SK-N-SH (cell line): Measurements from ENCODE around the gene HACD1. TPM values are rescaled to one million over a fixed set of nuclear protein-coding genes. Genes with fewer than 3 reads are reported as not detected.

Source experiments
- CTCF ChIA-PET: fragments of 300-600, 350-600 bp; formaldehyde crosslinking; extraction: SDS; loops from one replicate; lab custom pipeline; 2021; lab: Yijun Ruan, JAX
- POLR2A ChIA-PET: fragments of 350-600 bp; sonication (Branson Sonifier 250); formaldehyde crosslinking; extraction: SDS; loops from one replicate; lab custom pipeline; 2020; ENCODE audit warnings: antibody characterized with exemption, inconsistent platforms; lab: Yijun Ruan, JAX
- DNase-seq: peaks from one replicate; pipeline ENCODE4 v3.0.0; 2012
- H2AFZ ChIP-seq: fragments of 200-600 bp; sonication (generic); 2 replicates; pipeline ENCODE4 v1.8.1; 2016; ENCODE audit warnings: antibody characterized with exemption, mild to moderate bottlenecking, low read depth
- H3F3A ChIP-seq: fragments of 200-600 bp; sonication (generic); replicated peaks from 2 replicates; pipeline ENCODE3; 2016; ENCODE audit warnings: antibody characterized with exemption, mild to moderate bottlenecking; ENCODE audit not compliant: insufficient read depth
- H3K27ac ChIP-seq, 2 experiments: fragments of 200-500 bp in 1 of 2; fragments of 200-600 bp in 1 of 2; sonication (Bioruptor generic) in 1 of 2; sonication (generic), shearing (Covaris generic) in 1 of 2; 2 replicates each; pipeline versions ENCODE4 v1.5.1 to v1.6.1; 2014 to 2016; ENCODE audit warnings: low read depth in 2 of 2, inconsistent platforms in 1 of 2, low read length in 1 of 2, mild to moderate bottlenecking in 1 of 2, mixed read lengths in 1 of 2
- H3K27me3 ChIP-seq: fragments of 200-600 bp; sonication (generic), shearing (Covaris generic); 2 replicates; pipeline ENCODE4 v1.6.1; 2016; ENCODE audit warnings: mixed run types; ENCODE audit not compliant: insufficient read depth
- H3K36me3 ChIP-seq, 2 experiments: fragments of 200-500 bp in 1 of 2; fragments of 200-600 bp in 1 of 2; sonication (Bioruptor generic) in 1 of 2; sonication (generic) in 1 of 2; replicated peaks in 1 of 2; 2 replicates each; pipeline versions ENCODE3 to v1.5.1; 2014 to 2016; ENCODE audit warnings: low read length in 1 of 2, mild to moderate bottlenecking in 1 of 2; ENCODE audit not compliant: insufficient read depth in 2 of 2, control insufficient read depth in 1 of 2
- H3K4me1 ChIP-seq, 2 experiments: fragments of 200-500 bp in 1 of 2; fragments of 200-600 bp in 1 of 2; sonication (Bioruptor generic) in 1 of 2; sonication (generic), shearing (Covaris generic) in 1 of 2; 2 replicates each; pipeline versions ENCODE4 v1.5.1 to v1.6.1; 2014 to 2016; ENCODE audit warnings: low read depth in 1 of 2, low read length in 1 of 2, mixed run types in 1 of 2; ENCODE audit not compliant: insufficient read depth in 2 of 2, control insufficient read depth in 1 of 2
- H3K4me2 ChIP-seq: fragments of 200-600 bp; sonication (generic), shearing (Covaris generic); 2 replicates; pipeline ENCODE4 v1.6.1; 2017; ENCODE audit warnings: mixed run types
- H3K4me3 ChIP-seq, 2 experiments: fragments of 200-500 bp in 1 of 2; fragments of 200-600 bp in 1 of 2; sonication (Bioruptor generic) in 1 of 2; sonication (generic), shearing (Covaris generic) in 1 of 2; 2 replicates each; pipeline versions ENCODE4 v1.5.1 to v1.8.1; 2014 to 2016; ENCODE audit warnings: low read depth in 2 of 2, inconsistent platforms in 1 of 2, low read length in 1 of 2, mild to moderate bottlenecking in 1 of 2, mixed read lengths in 1 of 2, moderate library complexity in 1 of 2
- H3K79me2 ChIP-seq: fragments of 200-600 bp; sonication (generic); 2 replicates; pipeline ENCODE4 v1.8.1; 2017; ENCODE audit warnings: mild to moderate bottlenecking; ENCODE audit not compliant: insufficient read depth
- H3K9ac ChIP-seq: fragments of 200-600 bp; sonication (generic); 2 replicates; pipeline ENCODE4 v1.6.1; 2017; ENCODE audit warnings: mixed run types
- H3K9me2 ChIP-seq: fragments of 200-600 bp; sonication (generic); 2 replicates; pipeline ENCODE4 v1.6.1; 2017; ENCODE audit warnings: mixed run types
- H3K9me3 ChIP-seq: fragments of 200-600 bp; sonication (generic); 2 replicates; pipeline ENCODE4 v1.6.1; 2017; ENCODE audit warnings: mixed run types, mild to moderate bottlenecking, moderate library complexity
- H4K20me1 ChIP-seq: fragments of 200-600 bp; sonication (generic); 2 replicates; pipeline ENCODE4 v1.6.1; 2017; ENCODE audit warnings: mild to moderate bottlenecking, mixed run types; ENCODE audit not compliant: insufficient read depth
- CHD2 ChIP-seq: fragments of 150-350 bp; IDR thresholded peaks from 2 replicates; pipeline ENCODE4 v1.6.1; 2018; ENCODE audit warnings: low read length; ENCODE audit not compliant: partially characterized antibody
- ELF1 ChIP-seq: IDR thresholded peaks from 2 replicates; pipeline ENCODE4 v1.4.0; 2012
- EZH2phosphoT487 ChIP-seq: fragments of 200-600 bp; sonication (generic); IDR thresholded peaks from 2 replicates; pipeline ENCODE4 v1.6.1; 2017; ENCODE audit warnings: low read depth, mixed run types, mild to moderate bottlenecking, antibody characterized with exemption, moderate library complexity, borderline replicate concordance
- FOXJ3 ChIP-seq: sonication (generic); formaldehyde crosslinking; IDR thresholded peaks from 2 replicates; pipeline ENCODE4 v1.5.1; 2020; ENCODE audit warnings: mild to moderate bottlenecking, missing genetic modification reagents
- FOXM1 ChIP-seq: IDR thresholded peaks from 2 replicates; pipeline ENCODE4 v1.4.0; 2012; ENCODE audit warnings: low read depth, mild to moderate bottlenecking
- GABPA ChIP-seq: IDR thresholded peaks from 2 replicates; pipeline ENCODE4 v1.4.0; 2012; ENCODE audit warnings: low read depth, mild to moderate bottlenecking
- IRF3 ChIP-seq: fragments of 150-350 bp; IDR thresholded peaks from 2 replicates; pipeline ENCODE4 v1.6.1; 2016; ENCODE audit warnings: mild to moderate bottlenecking, low read depth, low read length
- MEF2A ChIP-seq: IDR thresholded peaks from 2 replicates; pipeline ENCODE4 v1.4.0; 2012; ENCODE audit warnings: low read depth, borderline replicate concordance
- MXI1 ChIP-seq: IDR thresholded peaks from 2 replicates; pipeline ENCODE4 v1.6.1; 2012; ENCODE audit warnings: mild to moderate bottlenecking, low read depth, low read length, improper control_type of control experiment
- NFIC ChIP-seq: IDR thresholded peaks from 2 replicates; pipeline ENCODE4 v1.4.0; 2012; ENCODE audit warnings: borderline replicate concordance
- PBX3 ChIP-seq: IDR thresholded peaks from 2 replicates; pipeline ENCODE4; 2012
- REST ChIP-seq: IDR thresholded peaks from 2 replicates; pipeline ENCODE4 v1.6.1; 2012; ENCODE audit warnings: mild to moderate bottlenecking, low read depth, low read length, moderate library complexity
- RFX5 ChIP-seq: IDR thresholded peaks from 2 replicates; pipeline ENCODE4 v1.6.1; 2012; ENCODE audit warnings: mild to moderate bottlenecking, improper control_type of control experiment, low read length
- RXRA ChIP-seq: IDR thresholded peaks from 2 replicates; pipeline ENCODE4 v1.4.0; 2012; ENCODE audit warnings: low read depth, mild to moderate bottlenecking, borderline replicate concordance
- SMC3 ChIP-seq: IDR thresholded peaks from 2 replicates; pipeline ENCODE4 v1.6.1; 2012; ENCODE audit warnings: low read depth, low read length, improper control_type of control experiment
- TAF1 ChIP-seq: IDR thresholded peaks from 2 replicates; pipeline ENCODE4 v1.6.1; 2012; ENCODE audit warnings: low read depth, mild to moderate bottlenecking, low read length, moderate library complexity, borderline replicate concordance
- TCF12 ChIP-seq: IDR thresholded peaks from 2 replicates; pipeline ENCODE4 v1.4.0; 2012
- TEAD4 ChIP-seq: IDR thresholded peaks from 2 replicates; pipeline ENCODE4 v1.4.0; 2012; ENCODE audit warnings: mild to moderate bottlenecking, borderline replicate concordance; ENCODE audit not compliant: insufficient read depth
- YY1 ChIP-seq: IDR thresholded peaks from 2 replicates; pipeline ENCODE4 v1.4.0; 2012; ENCODE audit warnings: low read depth, mild to moderate bottlenecking
- ZBTB33 ChIP-seq: IDR thresholded peaks from 2 replicates; pipeline ENCODE4 v1.4.0; 2012; ENCODE audit warnings: low read depth, borderline replicate concordance
- WGBS: methylation state at CpG from one replicate; pipeline ENCODE4 v1.1.6; 2017; ENCODE audit warnings: low lambda C conversion rate; 5-methylcytosine and 5-hydroxymethylcytosine counted together
- polyA plus RNA-seq, 3 experiments: library from polyadenylated mRNA; depleted of rRNA; stranded (reverse); fragments of >200 nt; gene quantifications; 2 replicates each; pipeline ENCODE4 v1.2.3, GENCODE V29; 2012

HACD1 gene
- polyA plus RNA-seq, 1 of the 3 experiments (the other 2 are of a cell fraction) = 23.9 TPM

GRCh38 chr10:17622061-17622460 lies 4.9 kb upstream of the HACD1 start:
- Histone ChIP-seq H3K4me2 (no peak overlapping the region), H3K4me1 (no peaks in the 10 kb centered on the region), H3K36me3 (no peaks in the 10 kb centered on the region), H3K9ac (no peak overlapping the region), H3F3A (peaks cover 4% of the 10 kb centered on the region), H4K20me1 (no peaks in the 10 kb centered on the region), H3K9me2 (no peaks in the 10 kb centered on the region; the same call in 1 of the 2 replicates), H3K79me2 (no peaks in the 10 kb centered on the region), H2AFZ (peak overlapping the region; percentile 53; the same call in 1 of the 2 replicates), H3K27ac (no peak overlapping the region), H3K9me3 (no peaks in the 10 kb centered on the region), H3K4me3 (no peak overlapping the region), H3K27me3 (no peaks in the 10 kb centered on the region)
- POLR2A ChIA-PET = no interaction called here
- DNase-seq = no peak
- CTCF ChIA-PET = interaction anchor here (0.7 kb wide), 1 partner anchor 29 kb away, joined by 3 read pairs; no protein-coding TSS in a partner anchor
- TF ChIP-seq GABPA (no peak), RFX5 (no peak), IRF3 (no peak), PBX3 (no peak), TAF1 (no peak), TEAD4 (no peak), MXI1 (no peak), YY1 (no peak)
- 56% methylated on average over 8 of the region's 8 CpGs for WGBS

GRCh38 chr10:17616403-17617030 lies 657 bp downstream of the HACD1 start:
- no peaks in the 10 kb centered on the region for H3K9me2 ChIP-seq
- peak overlapping the region; percentile 60 to 72 for H3K27ac ChIP-seq
- POLR2A ChIA-PET = interaction anchor here (3.0 kb wide), 1 partner anchor 28 kb away, joined by 32 read pairs; the partner anchor contains the start of gene STAM
- H3K9me3 ChIP-seq = no peaks in the 10 kb centered on the region
- no peaks in the 10 kb centered on the region for H3K27me3 ChIP-seq
- H3K36me3 ChIP-seq = no peaks in the 10 kb centered on the region
- H3K4me1 ChIP-seq = no peaks in the 10 kb centered on the region
- CTCF ChIA-PET = interaction anchor here (0.5 to 1.9 kb wide), 8 partner anchors 8 to 622 kb away, joined by 3 to 10 read pairs (median 3); partner anchors contain the start of gene STAM
- H3K79me2 ChIP-seq = peaks cover 37% of the 10 kb centered on the region
- H3K9ac ChIP-seq = peak overlapping the region; percentile 73
- peak overlapping the region; percentile 66 to 84 for H3K4me3 ChIP-seq
- 11% methylated on average over 19 of the region's 48 CpGs for WGBS
- H3K4me2 ChIP-seq = peak overlapping the region; percentile 83
- DNase-seq = peak; percentile 84
- peak overlapping the region; percentile 79 for H2AFZ ChIP-seq
- no peaks in the 10 kb centered on the region for H4K20me1 ChIP-seq
- peaks cover 4% of the 10 kb centered on the region for H3F3A ChIP-seq
- TF ChIP-seq SMC3 (no peak), TAF1 (no peak), TCF12 (no peak), YY1 (no peak), ZBTB33 (no peak), CHD2 (no peak), RXRA (no peak), EZH2phosphoT487 (no peak), NFIC (no peak), MEF2A (no peak), FOXM1 (no peak), REST (no peak), ELF1 (no peak), FOXJ3 (CRISPR knock-in tag) (no peak), TEAD4 (0 out of 2 replicates have a peak, but pooled peaks have one; percentile 21)
